ENCODE data around the gene RABGAP1L. TPM values are rescaled to one million over a fixed set of nuclear protein-coding genes. Genes with fewer than 3 reads are reported as not detected.

Gene RABGAP1L
- total and polyA plus RNA-seq, 10 donors: 30.3 to 125 (median 77.7) TPM

GRCh38 chr1:174747613-174748012 lies 588.3 kb downstream of the RABGAP1L start:
- intact Hi-C loops (cut with DNase I; ENCODE audit: low total_unique reads): no loop called here
- TF ChIP-seq, protein P1, sequence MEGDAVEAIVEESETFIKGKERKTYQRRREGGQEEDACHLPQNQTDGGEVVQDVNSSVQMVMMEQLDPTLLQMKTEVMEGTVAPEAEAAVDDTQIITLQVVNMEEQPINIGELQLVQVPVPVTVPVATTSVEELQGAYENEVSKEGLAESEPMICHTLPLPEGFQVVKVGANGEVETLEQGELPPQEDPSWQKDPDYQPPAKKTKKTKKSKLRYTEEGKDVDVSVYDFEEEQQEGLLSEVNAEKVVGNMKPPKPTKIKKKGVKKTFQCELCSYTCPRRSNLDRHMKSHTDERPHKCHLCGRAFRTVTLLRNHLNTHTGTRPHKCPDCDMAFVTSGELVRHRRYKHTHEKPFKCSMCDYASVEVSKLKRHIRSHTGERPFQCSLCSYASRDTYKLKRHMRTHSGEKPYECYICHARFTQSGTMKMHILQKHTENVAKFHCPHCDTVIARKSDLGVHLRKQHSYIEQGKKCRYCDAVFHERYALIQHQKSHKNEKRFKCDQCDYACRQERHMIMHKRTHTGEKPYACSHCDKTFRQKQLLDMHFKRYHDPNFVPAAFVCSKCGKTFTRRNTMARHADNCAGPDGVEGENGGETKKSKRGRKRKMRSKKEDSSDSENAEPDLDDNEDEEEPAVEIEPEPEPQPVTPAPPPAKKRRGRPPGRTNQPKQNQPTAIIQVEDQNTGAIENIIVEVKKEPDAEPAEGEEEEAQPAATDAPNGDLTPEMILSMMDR (IDR thresholded peaks at IDR 0.05 in 8 of 11, conservative IDR thresholded peaks at IDR 0.05 in 3 of 11): no peak
- no peak for DNase-seq
- Histone ChIP-seq H3K4me1 (peaks cover 0 to 12% (median 2%) of the 10 kb centered on the region in 6 donors), H3K36me3 (no peaks in the 10 kb centered on the region), H3K27me3 (replicated peaks in 1 of 7) (no peaks in the 10 kb centered on the region), H3K27ac (no peak overlapping the region), H3K9me3 (no peaks in the 10 kb centered on the region), H3K4me3 (no peak overlapping the region)

- no peaks in the 10 kb centered on the region for H3K27me3 ChIP-seq (replicated peaks in 1 of 7)
- peaks cover 0 to 3% (median 1%) of the 10 kb centered on the region in 6 donors for H3K4me1 ChIP-seq
- H3K27ac ChIP-seq: no peak overlapping the region
- intact Hi-C loops (cut with DNase I; ENCODE audit: low total_unique reads): no loop called here
- no peak for DNase-seq
- no peaks in the 10 kb centered on the region for H3K9me3 ChIP-seq
- TF ChIP-seq, protein P1 (IDR thresholded peaks at IDR 0.05 in 8 of 11, conservative IDR thresholded peaks at IDR 0.05 in 3 of 11): no peak
- no peak for TF ChIP-seq POLR2AphosphoS5 (IDR thresholded peaks at IDR 0.05)
- no peak for TF ChIP-seq POLR2A (IDR thresholded peaks at IDR 0.05)
- 89 to 99% (median 92%) methylated on average over 7 of the region's 7 CpGs for WGBS, 5 donors
- H3K4me3 ChIP-seq: no peak overlapping the region
- no peaks in the 10 kb centered on the region for H3K36me3 ChIP-seq
Observed at GRCh38 chr1:174748586-174748985, 589.3 kb downstream of the RABGAP1L start.

DNA sequence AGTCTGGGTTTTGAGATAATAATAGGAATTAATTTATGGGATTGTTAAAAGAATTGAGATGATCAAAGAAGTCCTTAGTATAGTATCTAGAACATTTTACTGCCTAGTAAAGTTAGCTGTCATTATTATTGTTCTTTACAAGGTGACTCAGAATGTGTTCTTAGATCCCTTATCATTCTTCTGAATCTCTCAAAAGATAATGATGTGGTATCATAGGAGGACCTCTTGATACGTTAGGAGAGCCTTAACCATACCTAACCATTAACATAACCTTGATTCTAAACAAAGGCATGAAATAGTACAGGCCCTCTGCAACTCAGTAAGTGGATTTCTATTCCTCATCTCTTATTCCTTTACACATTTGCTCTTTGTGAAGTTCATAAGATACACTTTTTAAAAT lies 593.8 kb downstream of the RABGAP1L start:
- H3K4me3 ChIP-seq: no peak overlapping the region
- no peaks in the 10 kb centered on the region for H3K4me1 ChIP-seq
- intact Hi-C loops (cut with DNase I; ENCODE audit: low total_unique reads): no loop called here
- H3K36me3 ChIP-seq: peaks cover 0 to 3% (median 0%) of the 10 kb centered on the region in 6 donors
- no peak for DNase-seq
- H3K27me3 ChIP-seq (replicated peaks in 1 of 7): no peaks in the 10 kb centered on the region
- TF ChIP-seq POLR2AphosphoS5 (IDR thresholded peaks at IDR 0.05) (no peak), POLR2A (IDR thresholded peaks at IDR 0.05) (no peak)
- TF ChIP-seq, protein P1 (IDR thresholded peaks at IDR 0.05 in 8 of 11, conservative IDR thresholded peaks at IDR 0.05 in 3 of 11): no peak
- no peak overlapping the region for H3K27ac ChIP-seq
- WGBS, 5 donors: 76 to 88% (median 79%) methylated on average over 1 of the region's 1 CpG
- H3K9me3 ChIP-seq: no peaks in the 10 kb centered on the region

DNA sequence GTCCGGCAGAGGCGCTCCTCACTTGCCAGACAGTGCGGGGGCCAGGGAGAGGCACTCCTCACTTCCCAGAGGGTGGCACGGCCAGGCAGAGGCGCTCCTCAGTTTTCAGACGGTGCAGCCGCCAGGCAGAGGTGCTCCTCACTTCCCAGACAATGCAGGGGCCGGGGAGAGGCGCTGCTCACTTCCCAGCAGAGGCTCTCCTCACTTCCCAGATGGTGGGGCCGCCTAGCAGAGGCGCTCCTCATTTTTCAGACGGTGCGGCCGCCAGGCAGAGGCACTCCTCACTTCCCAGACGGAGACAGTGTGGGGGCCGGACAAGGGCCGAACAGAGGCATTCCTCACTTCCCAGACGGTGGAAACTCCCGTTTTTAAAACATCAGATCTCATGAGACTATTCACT lies 602.0 kb downstream of the RABGAP1L start:
- no peak for DNase-seq
- WGBS, 5 donors: 93 to 96% (median 95%) methylated on average over 14 to 19 of the region's 19 CpGs
- Histone ChIP-seq H3K27ac (no peak overlapping the region), H3K4me3 (no peak overlapping the region), H3K9me3 (no peaks in the 10 kb centered on the region), H3K4me1 (no peaks in the 10 kb centered on the region), H3K27me3 (replicated peaks in 1 of 7) (no peaks in the 10 kb centered on the region), H3K36me3 (peaks cover 0 to 3% (median 0%) of the 10 kb centered on the region in 6 donors)
- no peak for TF ChIP-seq POLR2A (IDR thresholded peaks at IDR 0.05)
- TF ChIP-seq POLR2AphosphoS5 (IDR thresholded peaks at IDR 0.05): no peak
- TF ChIP-seq, protein P1 (IDR thresholded peaks at IDR 0.05 in 8 of 11, conservative IDR thresholded peaks at IDR 0.05 in 3 of 11): no peak
- intact Hi-C loops (cut with DNase I; ENCODE audit: low total_unique reads): no loop called here

All from spleen (tissue), 11 donors.